Activated CD8-positive, alpha-beta T cell treated with anti-CD3 and anti-CD28 coated beads, Interleukin-2, amount 10 ng/mL, durations not matched to agents 7 days and 5 days (primary cell): Measurements from ENCODE around the gene PLEKHM3. TPM values are rescaled to one million over a fixed set of nuclear protein-coding genes. Genes with fewer than 3 reads are reported as not detected.

Experiments
- ATAC-seq: fragments of 150-1000 bp; cut with Tn5 transposase; one replicate; pipeline ENCODE4 v1.10.0; 2021; ENCODE audit warnings: moderate library complexity
- CTCF ChIA-PET: fragments of 350-600 bp; sonication (Branson Sonifier 250); formaldehyde crosslinking; loops from one replicate; lab custom pipeline; 2021; ENCODE audit warnings: antibody characterized with exemption; lab: Charles Lee
- POLR2A ChIA-PET: fragments of 350-600 bp; sonication (Branson Sonifier 250); formaldehyde crosslinking; loops from one replicate; lab custom pipeline; 2021; ENCODE audit warnings: antibody characterized with exemption; lab: Charles Lee
- DNase-seq: peaks from one replicate; pipeline ENCODE4 v3.0.0-alpha.2; 2020
- H3K27ac Mint-ChIP-seq: one replicate; pipeline ENCODE4 v1.8.0; 2021; ENCODE audit warnings: mild to moderate bottlenecking, mixed read lengths
- H3K27me3 Mint-ChIP-seq: one replicate; pipeline ENCODE4 v1.8.0; 2021; ENCODE audit warnings: low read depth, mixed read lengths
- H3K36me3 Mint-ChIP-seq: one replicate; pipeline ENCODE4 v1.8.0; 2021; ENCODE audit warnings: low read depth, mixed read lengths
- H3K4me1 Mint-ChIP-seq: one replicate; pipeline ENCODE4 v1.8.0; 2021; ENCODE audit warnings: low read depth, mixed read lengths
- H3K4me3 Mint-ChIP-seq: one replicate; pipeline ENCODE4 v1.8.0; 2021; ENCODE audit warnings: mild to moderate bottlenecking, mixed read lengths
- H3K9me3 Mint-ChIP-seq: one replicate; pipeline ENCODE4 v1.8.0; 2022; ENCODE audit warnings: mixed read lengths; ENCODE audit not compliant: insufficient read depth
- total RNA-seq, 2 experiments: library from RNA; stranded (reverse); gene quantifications; one replicate each; pipeline ENCODE4 v1.2.3, GENCODE V29; 2021

The PLEKHM3 gene
- total RNA-seq, 2 experiments from 2014 or later = 6.1 to 6.2 TPM

- CTCF ChIA-PET = no interaction called here
- ATAC-seq = no peak
- H3K4me3 Mint-ChIP-seq = no peak overlapping the region
Observed at GRCh38 chr2:207871911-207872310, 153.4 kb downstream of the PLEKHM3 start.

GRCh38 chr2:207871506-207871905, 153.8 kb downstream of the PLEKHM3 start:
- ChIA-PET POLR2A (no interaction called here), CTCF (no interaction called here)
- Mint-ChIP-seq H3K4me3 (no peak overlapping the region), H3K4me1 (no peaks in the 10 kb centered on the region), H3K36me3 (no peaks in the 10 kb centered on the region), H3K27me3 (no peaks in the 10 kb centered on the region), H3K27ac (no peak overlapping the region), H3K9me3 (no peaks in the 10 kb centered on the region)
- ATAC-seq = no peak
- no peak for DNase-seq

More at GRCh38 chr2:207871911-207872310, 153.4 kb downstream of the PLEKHM3 start:
- no peak for DNase-seq
- Mint-ChIP-seq H3K4me1 (no peaks in the 10 kb centered on the region), H3K27ac (no peak overlapping the region), H3K27me3 (no peaks in the 10 kb centered on the region), H3K9me3 (no peaks in the 10 kb centered on the region), H3K36me3 (no peaks in the 10 kb centered on the region)
- POLR2A ChIA-PET = no interaction called here

GRCh38 chr2:207870814-207871213, 154.5 kb downstream of the PLEKHM3 start:
- no peaks in the 10 kb centered on the region for H3K9me3 Mint-ChIP-seq
- no peaks in the 10 kb centered on the region for H3K27me3 Mint-ChIP-seq
- no peak overlapping the region for H3K27ac Mint-ChIP-seq
- H3K36me3 Mint-ChIP-seq = no peaks in the 10 kb centered on the region
- no peaks in the 10 kb centered on the region for H3K4me1 Mint-ChIP-seq
- CTCF ChIA-PET = no interaction called here
- POLR2A ChIA-PET = no interaction called here
- ATAC-seq (no peak), DNase-seq (no peak)
- H3K4me3 Mint-ChIP-seq = no peak overlapping the region

- CTCF ChIA-PET = interaction anchor here (0.7 kb wide), 1 partner anchor 9 kb away, joined by 3 read pairs; no protein-coding TSS in a partner anchor
- H3K4me1 Mint-ChIP-seq = no peaks in the 10 kb centered on the region
- no peak overlapping the region for H3K27ac Mint-ChIP-seq
- no peaks in the 10 kb centered on the region for H3K9me3 Mint-ChIP-seq
- ATAC-seq (no peak), DNase-seq (no peak)
- H3K36me3 Mint-ChIP-seq = no peaks in the 10 kb centered on the region
- no peak overlapping the region for H3K4me3 Mint-ChIP-seq
- POLR2A ChIA-PET = no interaction called here
- no peaks in the 10 kb centered on the region for H3K27me3 Mint-ChIP-seq
Observed at GRCh38 chr2:207869784-207870778, 155.2 kb downstream of the PLEKHM3 start.

- POLR2A ChIA-PET = interaction anchor here (0.5 kb wide), 1 partner anchor 187 kb away, joined by 3 read pairs; no protein-coding TSS in a partner anchor
- Mint-ChIP-seq H3K4me3 (no peak overlapping the region), H3K27me3 (no peaks in the 10 kb centered on the region), H3K36me3 (no peaks in the 10 kb centered on the region), H3K4me1 (no peaks in the 10 kb centered on the region), H3K9me3 (no peaks in the 10 kb centered on the region), H3K27ac (no peak overlapping the region)
- DNase-seq (no peak), ATAC-seq (no peak)
- CTCF ChIA-PET = interaction anchor here (0.7 to 1.3 kb wide), 3 partner anchors 8 to 588 kb away, joined by 3 to 5 read pairs (median 3); no protein-coding TSS in a partner anchor
Observed at GRCh38 chr2:207868855-207869596, 156.3 kb downstream of the PLEKHM3 start.

GRCh38 chr2:207867905-207868304, 157.4 kb downstream of the PLEKHM3 start:
- H3K36me3 Mint-ChIP-seq = no peaks in the 10 kb centered on the region
- no peaks in the 10 kb centered on the region for H3K27me3 Mint-ChIP-seq
- H3K9me3 Mint-ChIP-seq = no peaks in the 10 kb centered on the region
- ChIA-PET POLR2A (no interaction called here), CTCF (interaction anchor here (0.6 to 1.3 kb wide), 2 partner anchors 114 to 122 kb away, joined by 3 read pairs; no protein-coding TSS in a partner anchor)
- H3K4me3 Mint-ChIP-seq = no peak overlapping the region
- no peak for ATAC-seq
- H3K27ac Mint-ChIP-seq = no peak overlapping the region
- DNase-seq = no peak
- H3K4me1 Mint-ChIP-seq = no peaks in the 10 kb centered on the region

GRCh38 chr2:207867056-207867455, 158.3 kb downstream of the PLEKHM3 start:
- Mint-ChIP-seq H3K36me3 (no peaks in the 10 kb centered on the region), H3K9me3 (no peaks in the 10 kb centered on the region), H3K27ac (no peak overlapping the region), H3K4me1 (no peaks in the 10 kb centered on the region), H3K4me3 (no peak overlapping the region), H3K27me3 (no peaks in the 10 kb centered on the region)
- ATAC-seq = no peak
- POLR2A ChIA-PET = no interaction called here
- no peak for DNase-seq
- CTCF ChIA-PET = no interaction called here

GRCh38 chr2:207865210-207865609, 160.1 kb downstream of the PLEKHM3 start:
- H3K36me3 Mint-ChIP-seq = no peaks in the 10 kb centered on the region
- H3K4me3 Mint-ChIP-seq = no peak overlapping the region
- no peaks in the 10 kb centered on the region for H3K4me1 Mint-ChIP-seq
- no peak for ATAC-seq
- no peak overlapping the region for H3K27ac Mint-ChIP-seq
- POLR2A ChIA-PET = no interaction called here
- CTCF ChIA-PET = no interaction called here
- DNase-seq = no peak
- H3K27me3 Mint-ChIP-seq = no peaks in the 10 kb centered on the region
- no peaks in the 10 kb centered on the region for H3K9me3 Mint-ChIP-seq

- Mint-ChIP-seq H3K4me1 (no peaks in the 10 kb centered on the region), H3K4me3 (no peak overlapping the region), H3K27ac (no peak overlapping the region), H3K36me3 (no peaks in the 10 kb centered on the region), H3K27me3 (no peaks in the 10 kb centered on the region), H3K9me3 (no peaks in the 10 kb centered on the region)
- DNase-seq (no peak), ATAC-seq (no peak)
- ChIA-PET POLR2A (no interaction called here), CTCF (no interaction called here)
Observed at GRCh38 chr2:207863345-207863744, 162.0 kb downstream of the PLEKHM3 start.

GRCh38 chr2:207861789-207862188, 163.5 kb downstream of the PLEKHM3 start:
- Mint-ChIP-seq H3K27ac (no peak overlapping the region), H3K9me3 (no peaks in the 10 kb centered on the region), H3K4me3 (no peak overlapping the region), H3K36me3 (no peaks in the 10 kb centered on the region), H3K27me3 (no peaks in the 10 kb centered on the region), H3K4me1 (no peaks in the 10 kb centered on the region)
- CTCF ChIA-PET = interaction anchor here (0.9 kb wide), 1 partner anchor 8 kb away, joined by 3 read pairs; no protein-coding TSS in a partner anchor
- DNase-seq (no peak), ATAC-seq (no peak)
- POLR2A ChIA-PET = no interaction called here

GRCh38 chr2:207860685-207861084, 164.6 kb downstream of the PLEKHM3 start:
- Mint-ChIP-seq H3K4me3 (no peak overlapping the region), H3K9me3 (no peaks in the 10 kb centered on the region), H3K27me3 (no peaks in the 10 kb centered on the region), H3K4me1 (no peaks in the 10 kb centered on the region), H3K27ac (no peak overlapping the region), H3K36me3 (no peaks in the 10 kb centered on the region)
- CTCF ChIA-PET = no interaction called here
- POLR2A ChIA-PET = no interaction called here
- ATAC-seq = no peak
- no peak for DNase-seq

- no peaks in the 10 kb centered on the region for H3K9me3 Mint-ChIP-seq
- CTCF ChIA-PET = no interaction called here
- ATAC-seq = no peak
Observed at GRCh38 chr2:207855591-207855990, 169.7 kb downstream of the PLEKHM3 start.

More at GRCh38 chr2:207855591-207855990, 169.7 kb downstream of the PLEKHM3 start:
- no peaks in the 10 kb centered on the region for H3K27me3 Mint-ChIP-seq
- H3K4me3 Mint-ChIP-seq = no peak overlapping the region
- H3K4me1 Mint-ChIP-seq = no peaks in the 10 kb centered on the region
- no peak overlapping the region for H3K27ac Mint-ChIP-seq
- no peak for DNase-seq
- no peaks in the 10 kb centered on the region for H3K36me3 Mint-ChIP-seq
- POLR2A ChIA-PET = no interaction called here
